ENCODE results near the gene MAP4K1.

GRCh38 chr19:38549061-38549460, 68.7 kb downstream of the MAP4K1 start:
- TF ChIP-seq RAD21 (conservative IDR thresholded peaks at IDR 0.05) = no peak
- TF ChIP-seq CTCF (IDR thresholded peaks at IDR 0.05; ENCODE audit: poor library complexity, severe bottlenecking) = no peak
- no peak for TF ChIP-seq POLR2AphosphoS5 (IDR thresholded peaks at IDR 0.05)
